Measurements from ENCODE around the gene LRRC4C. TPM values are rescaled to one million over a fixed set of nuclear protein-coding genes. Genes with fewer than 3 reads are reported as not detected.

Gene LRRC4C
- polyA plus RNA-seq, 1 experiment, result 0.02 TPM

DNA sequence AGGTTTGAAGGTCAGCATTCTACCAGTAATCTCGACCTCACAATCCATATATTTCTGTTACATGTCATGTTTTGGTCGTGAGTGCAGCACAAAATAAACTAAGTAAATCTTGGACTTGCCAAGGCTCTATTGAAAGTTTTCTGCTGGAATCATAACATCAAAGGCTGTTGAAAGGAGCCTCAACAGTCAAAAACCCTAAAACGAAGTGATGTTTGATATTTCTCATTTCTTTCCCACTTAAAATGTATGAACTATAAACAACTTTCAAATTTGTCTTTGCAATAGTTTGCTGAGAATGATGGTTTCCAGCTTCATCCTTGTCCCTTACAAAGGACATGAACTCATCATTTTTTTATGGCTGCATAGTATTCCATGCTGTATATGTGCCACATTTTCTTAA is 1118.5 kb downstream of the LRRC4C start:
- no peak overlapping the region for H3K27ac ChIP-seq (ENCODE audit: low read depth, low read length)
- no peaks in the 10 kb centered on the region for H3K9me3 ChIP-seq (ENCODE audit: control insufficient read depth, insufficient read depth, low read length)
- CTCF ChIA-PET, result no interaction called here
- no peak for DNase-seq (ENCODE audit: low read depth, low spot score)
- POLR2A ChIA-PET, result interaction anchor here (0.7 kb wide), 1 partner anchor 12 kb away, joined by 3 read pairs; no protein-coding TSS in a partner anchor
- no peaks in the 10 kb centered on the region for H3K27me3 ChIP-seq (ENCODE audit: control insufficient read depth, insufficient read depth, low read length)
- TF ChIP-seq, protein P1, sequence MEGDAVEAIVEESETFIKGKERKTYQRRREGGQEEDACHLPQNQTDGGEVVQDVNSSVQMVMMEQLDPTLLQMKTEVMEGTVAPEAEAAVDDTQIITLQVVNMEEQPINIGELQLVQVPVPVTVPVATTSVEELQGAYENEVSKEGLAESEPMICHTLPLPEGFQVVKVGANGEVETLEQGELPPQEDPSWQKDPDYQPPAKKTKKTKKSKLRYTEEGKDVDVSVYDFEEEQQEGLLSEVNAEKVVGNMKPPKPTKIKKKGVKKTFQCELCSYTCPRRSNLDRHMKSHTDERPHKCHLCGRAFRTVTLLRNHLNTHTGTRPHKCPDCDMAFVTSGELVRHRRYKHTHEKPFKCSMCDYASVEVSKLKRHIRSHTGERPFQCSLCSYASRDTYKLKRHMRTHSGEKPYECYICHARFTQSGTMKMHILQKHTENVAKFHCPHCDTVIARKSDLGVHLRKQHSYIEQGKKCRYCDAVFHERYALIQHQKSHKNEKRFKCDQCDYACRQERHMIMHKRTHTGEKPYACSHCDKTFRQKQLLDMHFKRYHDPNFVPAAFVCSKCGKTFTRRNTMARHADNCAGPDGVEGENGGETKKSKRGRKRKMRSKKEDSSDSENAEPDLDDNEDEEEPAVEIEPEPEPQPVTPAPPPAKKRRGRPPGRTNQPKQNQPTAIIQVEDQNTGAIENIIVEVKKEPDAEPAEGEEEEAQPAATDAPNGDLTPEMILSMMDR (IDR thresholded peaks at IDR 0.05; ENCODE audit: low read depth, low read length), result no peak
- no peak overlapping the region for H3K4me3 ChIP-seq (ENCODE audit: low read depth, low read length)

DNA sequence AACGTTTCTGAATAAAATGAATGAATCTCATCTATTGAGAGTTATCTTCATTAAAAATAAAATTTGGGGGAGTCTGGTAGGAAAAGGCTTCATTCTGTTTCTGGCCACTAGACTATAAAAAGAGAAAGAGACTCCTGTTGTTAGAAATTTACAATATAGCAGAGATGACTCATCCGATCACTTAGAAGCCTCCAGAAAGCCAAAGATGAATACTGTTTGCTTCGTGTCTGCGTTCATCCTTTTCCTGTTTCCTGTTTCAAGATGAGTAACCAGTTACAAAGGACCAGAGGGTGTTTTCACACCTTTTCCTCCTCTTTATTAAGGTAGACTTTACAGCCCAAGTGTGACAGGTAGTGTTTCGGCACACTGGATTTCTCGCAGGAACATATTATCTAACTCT is 1120.7 kb downstream of the LRRC4C start:
- TF ChIP-seq, protein P1 (IDR thresholded peaks at IDR 0.05; ENCODE audit: low read depth, low read length), result peak; percentile 8; the same call in 1 of the 2 replicates
- no peaks in the 10 kb centered on the region for H3K9me3 ChIP-seq (ENCODE audit: control insufficient read depth, insufficient read depth, low read length)
- DNase-seq (ENCODE audit: low read depth, low spot score), result peak; percentile 11
- H3K27ac ChIP-seq (ENCODE audit: low read depth, low read length), result no peak overlapping the region
- ChIA-PET CTCF (interaction anchor here (1.1 kb wide), 1 partner anchor 42 kb away, joined by 4 read pairs; no protein-coding TSS in a partner anchor), POLR2A (no interaction called here)
- H3K4me3 ChIP-seq (ENCODE audit: low read depth, low read length), result no peak overlapping the region
- H3K27me3 ChIP-seq (ENCODE audit: control insufficient read depth, insufficient read depth, low read length), result no peaks in the 10 kb centered on the region

DNA sequence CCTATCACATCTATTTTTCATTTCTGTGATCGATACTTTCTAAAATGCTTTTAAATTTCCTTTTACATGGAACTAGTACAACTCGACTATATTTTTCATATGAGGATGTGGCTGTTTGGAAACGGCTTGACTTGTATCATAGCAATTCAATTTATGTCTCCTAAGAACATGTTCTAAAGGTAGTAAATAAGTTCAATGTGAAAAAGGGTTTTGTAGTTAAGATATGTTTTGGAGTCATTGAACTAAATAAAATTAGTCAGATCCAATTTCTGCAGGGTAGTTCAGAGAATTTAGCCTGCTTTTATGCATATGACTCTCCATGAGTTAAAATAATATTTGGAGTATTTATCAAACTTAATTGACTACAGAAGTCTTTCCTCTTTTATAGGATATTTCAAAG is 1121.4 kb downstream of the LRRC4C start:
- Histone ChIP-seq H3K27me3 (ENCODE audit: control insufficient read depth, insufficient read depth, low read length) (no peaks in the 10 kb centered on the region), H3K9me3 (ENCODE audit: control insufficient read depth, insufficient read depth, low read length) (no peaks in the 10 kb centered on the region), H3K27ac (ENCODE audit: low read depth, low read length) (no peak overlapping the region), H3K4me3 (ENCODE audit: low read depth, low read length) (no peak overlapping the region)
- POLR2A ChIA-PET, result no interaction called here
- no peak for DNase-seq (ENCODE audit: low read depth, low spot score)
- TF ChIP-seq, protein P1 (IDR thresholded peaks at IDR 0.05; ENCODE audit: low read depth, low read length), result no peak
- CTCF ChIA-PET, result interaction anchor here (1.3 kb wide), 1 partner anchor 31 kb away, joined by 3 read pairs; no protein-coding TSS in a partner anchor

DNA sequence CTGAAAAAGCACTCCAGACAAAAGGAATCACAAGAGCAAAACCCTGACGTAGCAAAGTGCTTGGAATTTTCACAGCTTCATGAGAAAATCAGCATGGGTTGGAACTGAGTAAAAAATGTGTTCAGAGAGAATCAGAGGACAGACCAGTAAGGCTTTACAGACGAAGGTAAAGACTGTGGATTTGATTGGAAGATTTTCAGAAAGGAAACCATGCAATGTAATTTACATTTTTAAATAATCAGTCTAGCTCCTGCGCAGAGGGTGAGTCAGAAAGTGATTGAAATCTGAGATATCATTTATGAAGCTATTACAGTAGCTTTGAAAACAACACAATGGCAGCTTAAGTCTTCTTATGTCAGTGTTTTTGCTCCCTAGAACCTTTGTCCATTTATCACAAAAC is 1122.3 kb downstream of the LRRC4C start:
- CTCF ChIA-PET, result interaction anchor here (0.6 to 1.3 kb wide), 2 partner anchors 30 to 43 kb away, joined by 3 read pairs; no protein-coding TSS in a partner anchor
- POLR2A ChIA-PET, result no interaction called here
- Histone ChIP-seq H3K27ac (ENCODE audit: low read depth, low read length) (peak overlapping the region; percentile 25), H3K27me3 (ENCODE audit: control insufficient read depth, insufficient read depth, low read length) (no peaks in the 10 kb centered on the region), H3K4me3 (ENCODE audit: low read depth, low read length) (no peak overlapping the region), H3K9me3 (ENCODE audit: control insufficient read depth, insufficient read depth, low read length) (no peaks in the 10 kb centered on the region)
- DNase-seq (ENCODE audit: low read depth, low spot score), result peak; percentile 3
- TF ChIP-seq, protein P1 (IDR thresholded peaks at IDR 0.05; ENCODE audit: low read depth, low read length), result no peak

DNA sequence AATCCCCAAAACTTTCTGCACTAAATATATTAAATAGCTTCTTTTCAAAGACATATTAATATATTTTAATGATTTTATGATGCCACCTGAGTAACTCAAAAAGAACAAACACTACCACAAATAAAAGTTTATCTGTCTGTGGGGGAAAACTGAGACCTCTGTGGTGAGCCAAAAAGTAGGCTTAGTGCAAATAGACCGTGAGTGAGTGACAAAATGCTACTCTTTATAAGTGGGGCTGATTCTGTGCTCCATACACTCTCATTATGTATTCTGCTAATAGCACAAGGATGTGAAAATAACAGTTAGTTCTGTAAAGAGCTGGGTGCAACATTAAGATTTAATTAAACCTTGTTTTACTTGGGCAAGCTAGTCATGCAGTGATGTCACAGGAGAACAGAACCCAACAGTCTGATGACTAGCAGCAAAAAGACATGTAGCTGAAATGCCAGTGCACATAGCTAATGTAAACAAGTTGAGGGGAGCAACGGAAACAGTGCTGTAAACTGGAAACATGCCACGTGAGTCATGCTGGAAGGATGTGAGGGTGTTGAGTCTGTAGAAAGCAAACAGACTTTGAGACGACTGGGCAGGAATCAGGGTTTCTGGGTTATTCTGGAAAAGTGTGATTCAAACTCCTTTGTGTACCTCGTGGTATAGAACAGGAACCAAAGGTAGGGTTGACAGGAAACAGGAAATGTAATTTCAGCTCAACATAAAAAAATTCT is 1130.4 kb downstream of the LRRC4C start:
- POLR2A ChIA-PET, result interaction anchor here (0.9 to 1.6 kb wide), 2 partner anchors 12 to 59 kb away, joined by 3 read pairs; no protein-coding TSS in a partner anchor

More for the DNA sequence above, 1130.4 kb downstream of the LRRC4C start:
- H3K27me3 ChIP-seq (ENCODE audit: control insufficient read depth, insufficient read depth, low read length), result no peaks in the 10 kb centered on the region
- CTCF ChIA-PET, result interaction anchor here (0.5 to 1.8 kb wide), 4 partner anchors 15 to 37 kb away, joined by 3 to 18 read pairs (median 3); no protein-coding TSS in a partner anchor
- TF ChIP-seq, protein P1 (IDR thresholded peaks at IDR 0.05; ENCODE audit: low read depth, low read length), result no peak
- no peaks in the 10 kb centered on the region for H3K9me3 ChIP-seq (ENCODE audit: control insufficient read depth, insufficient read depth, low read length)
- H3K27ac ChIP-seq (ENCODE audit: low read depth, low read length), result peak overlapping the region; percentile 77
- peak; percentile 100 for DNase-seq (ENCODE audit: low read depth, low spot score)
- peak overlapping the region; percentile 11; the same call in 1 of the 2 replicates for H3K4me3 ChIP-seq (ENCODE audit: low read depth, low read length)

Data from AG04450 (cell line).